Activated naive CD4-positive, alpha-beta T cell treated with anti-CD3 and anti-CD28 coated beads, Interleukin-2, amount 10 ng/mL, durations not matched to agents 7 days and 5 days (primary cell): ENCODE measurements around the gene LARGE1.

Experiments used
- CTCF ChIA-PET: fragments of 350-600 bp; sonication (Branson Sonifier 250); formaldehyde crosslinking; loops from one replicate; lab custom pipeline; 2021; ENCODE audit warnings: antibody characterized with exemption; lab: Charles Lee
- DNase-seq: peaks from one replicate; pipeline ENCODE4 v3.0.0-alpha.2; 2020
- H3K27ac Mint-ChIP-seq: one replicate; pipeline ENCODE4 v1.8.0; 2021; ENCODE audit warnings: mild to moderate bottlenecking, moderate library complexity, mixed read lengths
- H3K27me3 Mint-ChIP-seq: one replicate; pipeline ENCODE4 v1.8.0; 2021; ENCODE audit warnings: mild to moderate bottlenecking, mixed read lengths
- H3K36me3 Mint-ChIP-seq: one replicate; pipeline ENCODE4 v1.8.0; 2021; ENCODE audit warnings: mixed read lengths
- H3K4me1 Mint-ChIP-seq: one replicate; pipeline ENCODE4 v1.8.0; 2021; ENCODE audit warnings: mixed read lengths
- H3K4me3 Mint-ChIP-seq: one replicate; pipeline ENCODE4 v1.8.0; 2021; ENCODE audit warnings: mild to moderate bottlenecking, moderate library complexity, mixed read lengths
- H3K9me3 Mint-ChIP-seq: one replicate; pipeline ENCODE4 v1.8.0; 2021; ENCODE audit warnings: mixed read lengths

LARGE1 gene

GRCh38 chr22:33443683-33444082 is 476.6 kb downstream of the LARGE1 start:
- Mint-ChIP-seq H3K4me3 (no peak overlapping the region), H3K36me3 (no peaks in the 10 kb centered on the region), H3K4me1 (no peaks in the 10 kb centered on the region), H3K27me3 (no peaks in the 10 kb centered on the region), H3K9me3 (peaks cover 16% of the 10 kb centered on the region), H3K27ac (no peak overlapping the region)
- no peak for DNase-seq
- CTCF ChIA-PET: no interaction called here

GRCh38 chr22:33440756-33441155 is 479.5 kb downstream of the LARGE1 start:
- Mint-ChIP-seq H3K4me3 (no peak overlapping the region), H3K4me1 (no peaks in the 10 kb centered on the region), H3K36me3 (no peaks in the 10 kb centered on the region), H3K27ac (no peak overlapping the region), H3K9me3 (peaks cover 14% of the 10 kb centered on the region), H3K27me3 (no peaks in the 10 kb centered on the region)
- CTCF ChIA-PET: no interaction called here
- no peak for DNase-seq

GRCh38 chr22:33438273-33438672 is 482.0 kb downstream of the LARGE1 start:
- Mint-ChIP-seq H3K4me1 (no peaks in the 10 kb centered on the region), H3K27me3 (no peaks in the 10 kb centered on the region), H3K9me3 (peaks cover 20% of the 10 kb centered on the region), H3K27ac (no peak overlapping the region), H3K4me3 (no peak overlapping the region), H3K36me3 (no peaks in the 10 kb centered on the region)
- CTCF ChIA-PET: no interaction called here
- no peak for DNase-seq

- H3K36me3 Mint-ChIP-seq: no peaks in the 10 kb centered on the region
- CTCF ChIA-PET: no interaction called here
- no peaks in the 10 kb centered on the region for H3K27me3 Mint-ChIP-seq
- H3K9me3 Mint-ChIP-seq: peaks cover 17% of the 10 kb centered on the region
- no peak for DNase-seq
- no peaks in the 10 kb centered on the region for H3K4me1 Mint-ChIP-seq
- H3K4me3 Mint-ChIP-seq: no peak overlapping the region
- H3K27ac Mint-ChIP-seq: no peak overlapping the region
Measured at GRCh38 chr22:33431300-33431699, 489.0 kb downstream of the LARGE1 start.

- H3K27ac Mint-ChIP-seq: no peak overlapping the region
- CTCF ChIA-PET: no interaction called here
- no peaks in the 10 kb centered on the region for H3K4me1 Mint-ChIP-seq
- no peak for DNase-seq
- H3K4me3 Mint-ChIP-seq: no peak overlapping the region
- H3K36me3 Mint-ChIP-seq: no peaks in the 10 kb centered on the region
- H3K27me3 Mint-ChIP-seq: no peaks in the 10 kb centered on the region
- H3K9me3 Mint-ChIP-seq: peaks cover 11% of the 10 kb centered on the region
Measured at GRCh38 chr22:33429281-33429680, 491.0 kb downstream of the LARGE1 start.

- peaks cover 2% of the 10 kb centered on the region for H3K9me3 Mint-ChIP-seq
- H3K27me3 Mint-ChIP-seq: no peaks in the 10 kb centered on the region
- no peak overlapping the region for H3K4me3 Mint-ChIP-seq
- no peaks in the 10 kb centered on the region for H3K36me3 Mint-ChIP-seq
- no peaks in the 10 kb centered on the region for H3K4me1 Mint-ChIP-seq
- DNase-seq: no peak
- CTCF ChIA-PET: no interaction called here
- no peak overlapping the region for H3K27ac Mint-ChIP-seq
Measured at GRCh38 chr22:33427461-33427860, 492.8 kb downstream of the LARGE1 start.

GRCh38 chr22:33426451-33426850 is 493.8 kb downstream of the LARGE1 start:
- CTCF ChIA-PET: no interaction called here
- Mint-ChIP-seq H3K4me3 (no peak overlapping the region), H3K27ac (no peak overlapping the region), H3K4me1 (no peaks in the 10 kb centered on the region), H3K27me3 (no peaks in the 10 kb centered on the region), H3K9me3 (peaks cover 8% of the 10 kb centered on the region), H3K36me3 (no peaks in the 10 kb centered on the region)
- no peak for DNase-seq

GRCh38 chr22:33421859-33422258 is 498.4 kb downstream of the LARGE1 start:
- no peaks in the 10 kb centered on the region for H3K36me3 Mint-ChIP-seq
- no peak overlapping the region for H3K4me3 Mint-ChIP-seq
- H3K27ac Mint-ChIP-seq: no peak overlapping the region
- H3K27me3 Mint-ChIP-seq: no peaks in the 10 kb centered on the region
- CTCF ChIA-PET: no interaction called here
- peaks cover 27% of the 10 kb centered on the region for H3K9me3 Mint-ChIP-seq
- no peak for DNase-seq
- H3K4me1 Mint-ChIP-seq: no peaks in the 10 kb centered on the region

GRCh38 chr22:33418484-33418883 is 501.8 kb downstream of the LARGE1 start:
- DNase-seq: no peak
- Mint-ChIP-seq H3K4me1 (no peaks in the 10 kb centered on the region), H3K4me3 (no peak overlapping the region), H3K27me3 (no peaks in the 10 kb centered on the region), H3K36me3 (no peaks in the 10 kb centered on the region), H3K27ac (no peak overlapping the region), H3K9me3 (peaks cover 42% of the 10 kb centered on the region)
- CTCF ChIA-PET: no interaction called here

- no peaks in the 10 kb centered on the region for H3K27me3 Mint-ChIP-seq
- H3K36me3 Mint-ChIP-seq: no peaks in the 10 kb centered on the region
- CTCF ChIA-PET: no interaction called here
- H3K4me3 Mint-ChIP-seq: no peak overlapping the region
- no peak for DNase-seq
- no peaks in the 10 kb centered on the region for H3K4me1 Mint-ChIP-seq
- H3K27ac Mint-ChIP-seq: no peak overlapping the region
- peaks cover 33% of the 10 kb centered on the region for H3K9me3 Mint-ChIP-seq
Measured at GRCh38 chr22:33415401-33415800, 504.9 kb downstream of the LARGE1 start.

- Mint-ChIP-seq H3K4me3 (no peak overlapping the region), H3K27me3 (no peaks in the 10 kb centered on the region), H3K36me3 (no peaks in the 10 kb centered on the region), H3K27ac (no peak overlapping the region), H3K4me1 (no peaks in the 10 kb centered on the region), H3K9me3 (peaks cover 17% of the 10 kb centered on the region)
- CTCF ChIA-PET: no interaction called here
- no peak for DNase-seq
Measured at GRCh38 chr22:33409079-33409478, 511.2 kb downstream of the LARGE1 start.

GRCh38 chr22:33405194-33405593 is 515.1 kb downstream of the LARGE1 start:
- Mint-ChIP-seq H3K9me3 (peaks cover 21% of the 10 kb centered on the region), H3K4me3 (no peak overlapping the region), H3K4me1 (no peaks in the 10 kb centered on the region), H3K36me3 (no peaks in the 10 kb centered on the region), H3K27me3 (no peaks in the 10 kb centered on the region), H3K27ac (no peak overlapping the region)
- DNase-seq: no peak
- CTCF ChIA-PET: no interaction called here

- no peaks in the 10 kb centered on the region for H3K36me3 Mint-ChIP-seq
- peaks cover 24% of the 10 kb centered on the region for H3K9me3 Mint-ChIP-seq
- no peaks in the 10 kb centered on the region for H3K4me1 Mint-ChIP-seq
- no peak for DNase-seq
- no peaks in the 10 kb centered on the region for H3K27me3 Mint-ChIP-seq
- H3K4me3 Mint-ChIP-seq: no peak overlapping the region
- CTCF ChIA-PET: no interaction called here
- no peak overlapping the region for H3K27ac Mint-ChIP-seq
Measured at GRCh38 chr22:33404723-33405122, 515.6 kb downstream of the LARGE1 start.

- no peak overlapping the region for H3K27ac Mint-ChIP-seq
- H3K9me3 Mint-ChIP-seq: peaks cover 22% of the 10 kb centered on the region
- no peaks in the 10 kb centered on the region for H3K36me3 Mint-ChIP-seq
- no peaks in the 10 kb centered on the region for H3K4me1 Mint-ChIP-seq
- no peak for DNase-seq
- H3K4me3 Mint-ChIP-seq: no peak overlapping the region
- H3K27me3 Mint-ChIP-seq: no peaks in the 10 kb centered on the region
- CTCF ChIA-PET: no interaction called here
Measured at GRCh38 chr22:33402325-33402724, 518.0 kb downstream of the LARGE1 start.

- no peaks in the 10 kb centered on the region for H3K36me3 Mint-ChIP-seq
- no peak overlapping the region for H3K4me3 Mint-ChIP-seq
- no peaks in the 10 kb centered on the region for H3K27me3 Mint-ChIP-seq
- no peak overlapping the region for H3K27ac Mint-ChIP-seq
- peaks cover 23% of the 10 kb centered on the region for H3K9me3 Mint-ChIP-seq
- no peak for DNase-seq
- no peaks in the 10 kb centered on the region for H3K4me1 Mint-ChIP-seq
- CTCF ChIA-PET: no interaction called here
Measured at GRCh38 chr22:33401291-33401690, 519.0 kb downstream of the LARGE1 start.

- Mint-ChIP-seq H3K27ac (no peak overlapping the region), H3K4me3 (no peak overlapping the region), H3K9me3 (peaks cover 20% of the 10 kb centered on the region), H3K27me3 (no peaks in the 10 kb centered on the region), H3K36me3 (no peaks in the 10 kb centered on the region), H3K4me1 (no peaks in the 10 kb centered on the region)
- no peak for DNase-seq
- CTCF ChIA-PET: no interaction called here
Measured at GRCh38 chr22:33400891-33401290, 519.4 kb downstream of the LARGE1 start.
